Measurements from ENCODE around the gene ABCC11. TPM values are rescaled to one million over a fixed set of nuclear protein-coding genes. Genes with fewer than 3 reads are reported as not detected.

ABCC11 gene
- total RNA-seq, 4 donors from 2014 or later = 0.40 to 0.66 TPM; not detected in 2

DNA sequence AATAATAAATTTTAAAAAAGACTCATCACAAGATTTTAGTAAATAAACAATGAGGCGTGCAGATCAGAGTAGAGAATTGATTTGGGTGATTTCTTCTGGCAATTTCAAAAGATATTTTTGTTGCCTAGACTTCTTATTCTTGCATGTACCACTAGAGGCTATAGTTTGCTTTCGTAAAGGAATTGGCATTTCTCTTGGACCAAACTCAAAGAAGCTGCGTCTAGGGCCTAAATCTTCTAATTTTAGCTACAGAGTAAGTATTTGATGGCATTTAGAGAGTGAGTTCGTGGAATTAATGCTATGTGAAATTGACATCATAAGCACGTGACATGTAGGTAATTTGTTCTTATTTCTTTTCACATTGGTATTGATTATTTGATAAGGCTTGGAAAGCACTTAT lies 24.4 kb upstream of the ABCC11 start:
- peaks cover 0 to 40% (median 0%) of the 10 kb centered on the region in 3 donors for H3K36me3 ChIP-seq
- H3K27ac ChIP-seq = no peak overlapping the region
- H3K27me3 ChIP-seq = no peaks in the 10 kb centered on the region
- H3K4me1 ChIP-seq = no peaks in the 10 kb centered on the region
- no peak for DNase-seq
- no peak for TF ChIP-seq POLR2A (IDR thresholded peaks at IDR 0.05)
- TF ChIP-seq, protein P1, sequence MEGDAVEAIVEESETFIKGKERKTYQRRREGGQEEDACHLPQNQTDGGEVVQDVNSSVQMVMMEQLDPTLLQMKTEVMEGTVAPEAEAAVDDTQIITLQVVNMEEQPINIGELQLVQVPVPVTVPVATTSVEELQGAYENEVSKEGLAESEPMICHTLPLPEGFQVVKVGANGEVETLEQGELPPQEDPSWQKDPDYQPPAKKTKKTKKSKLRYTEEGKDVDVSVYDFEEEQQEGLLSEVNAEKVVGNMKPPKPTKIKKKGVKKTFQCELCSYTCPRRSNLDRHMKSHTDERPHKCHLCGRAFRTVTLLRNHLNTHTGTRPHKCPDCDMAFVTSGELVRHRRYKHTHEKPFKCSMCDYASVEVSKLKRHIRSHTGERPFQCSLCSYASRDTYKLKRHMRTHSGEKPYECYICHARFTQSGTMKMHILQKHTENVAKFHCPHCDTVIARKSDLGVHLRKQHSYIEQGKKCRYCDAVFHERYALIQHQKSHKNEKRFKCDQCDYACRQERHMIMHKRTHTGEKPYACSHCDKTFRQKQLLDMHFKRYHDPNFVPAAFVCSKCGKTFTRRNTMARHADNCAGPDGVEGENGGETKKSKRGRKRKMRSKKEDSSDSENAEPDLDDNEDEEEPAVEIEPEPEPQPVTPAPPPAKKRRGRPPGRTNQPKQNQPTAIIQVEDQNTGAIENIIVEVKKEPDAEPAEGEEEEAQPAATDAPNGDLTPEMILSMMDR (IDR thresholded peaks at IDR 0.05) = no peak
- H3K4me3 ChIP-seq = no peak overlapping the region
- H3K9me3 ChIP-seq = no peaks in the 10 kb centered on the region

DNA sequence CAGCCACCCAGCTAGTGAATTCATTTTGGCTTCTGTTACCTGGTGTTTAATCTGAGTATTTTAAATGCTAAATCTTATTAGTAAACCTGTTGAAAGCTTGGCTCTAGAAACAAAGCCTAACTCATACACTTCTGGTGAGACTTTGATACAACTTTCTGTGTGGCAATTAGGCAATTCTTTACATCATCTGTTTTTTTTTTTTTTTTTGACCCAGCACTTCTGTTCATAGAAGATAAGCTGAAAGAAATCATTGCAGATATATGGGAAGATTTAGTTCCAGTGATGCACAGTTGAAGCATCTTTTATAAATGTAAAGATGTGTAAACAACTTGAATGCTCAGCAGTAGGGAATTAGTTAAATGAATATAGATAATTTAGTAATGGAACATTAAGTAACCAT lies 21.7 kb upstream of the ABCC11 start:
- no peak overlapping the region for H3K27ac ChIP-seq
- H3K9me3 ChIP-seq = no peaks in the 10 kb centered on the region
- no peaks in the 10 kb centered on the region for H3K4me1 ChIP-seq
- no peak for DNase-seq
- H3K4me3 ChIP-seq = no peak overlapping the region
- TF ChIP-seq POLR2A (IDR thresholded peaks at IDR 0.05) = no peak
- TF ChIP-seq, protein P1 (IDR thresholded peaks at IDR 0.05) = no peak
- H3K36me3 ChIP-seq = peaks cover 0 to 56% (median 0%) of the 10 kb centered on the region in 3 donors
- H3K27me3 ChIP-seq = no peaks in the 10 kb centered on the region

DNA sequence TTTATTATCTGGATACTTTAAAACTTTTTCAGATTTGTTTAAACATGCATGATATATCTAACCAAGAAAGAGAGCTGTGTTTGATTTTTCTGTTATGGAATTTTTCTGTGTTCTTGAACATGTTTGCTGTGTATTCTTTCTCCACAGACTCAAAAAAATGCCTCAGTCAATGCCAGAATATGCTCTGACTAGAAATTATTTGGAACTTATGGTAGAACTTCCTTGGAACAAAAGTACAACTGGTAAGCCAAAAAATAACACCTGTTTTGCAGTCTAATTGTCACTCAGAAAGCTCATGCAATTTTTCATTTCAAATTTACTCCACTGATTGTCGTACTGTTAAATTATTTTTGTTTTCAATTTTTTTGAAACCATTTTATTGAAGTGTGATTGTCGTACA lies 15.3 kb upstream of the ABCC11 start:
- Histone ChIP-seq H3K27me3 (no peaks in the 10 kb centered on the region), H3K4me1 (no peaks in the 10 kb centered on the region), H3K4me3 (no peak overlapping the region), H3K27ac (no peak overlapping the region), H3K9me3 (no peaks in the 10 kb centered on the region), H3K36me3 (peaks cover 0 to 74% (median 0%) of the 10 kb centered on the region in 3 donors)
- DNase-seq = no peak
- TF ChIP-seq POLR2A (IDR thresholded peaks at IDR 0.05) = no peak
- TF ChIP-seq, protein P1 (IDR thresholded peaks at IDR 0.05) = no peak

DNA sequence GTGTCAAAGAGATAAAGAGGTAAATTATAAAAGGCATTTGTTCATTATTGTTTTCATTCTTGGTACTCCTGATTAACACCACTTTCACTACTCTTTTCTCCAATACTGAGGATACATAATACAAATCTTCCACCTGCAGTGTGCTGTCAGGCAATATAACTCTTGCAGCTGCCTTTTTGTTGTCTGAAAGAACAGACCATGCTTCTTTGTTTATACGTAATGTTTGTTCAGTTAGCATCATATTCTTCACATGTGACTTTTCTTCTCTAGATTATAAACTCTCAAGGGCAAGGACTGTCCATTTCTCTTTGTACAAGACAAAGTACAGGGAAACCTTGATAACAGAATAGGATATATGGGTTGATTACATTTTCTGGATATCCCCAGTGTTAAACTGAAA lies 14.2 kb upstream of the ABCC11 start:
- H3K27ac ChIP-seq = no peak overlapping the region
- no peaks in the 10 kb centered on the region for H3K9me3 ChIP-seq
- no peak for DNase-seq
- H3K27me3 ChIP-seq = no peaks in the 10 kb centered on the region
- peaks cover 0 to 71% (median 0%) of the 10 kb centered on the region in 3 donors for H3K36me3 ChIP-seq
- TF ChIP-seq, protein P1 (IDR thresholded peaks at IDR 0.05) = no peak
- no peak for TF ChIP-seq POLR2A (IDR thresholded peaks at IDR 0.05)
- no peaks in the 10 kb centered on the region for H3K4me1 ChIP-seq
- H3K4me3 ChIP-seq = no peak overlapping the region

DNA sequence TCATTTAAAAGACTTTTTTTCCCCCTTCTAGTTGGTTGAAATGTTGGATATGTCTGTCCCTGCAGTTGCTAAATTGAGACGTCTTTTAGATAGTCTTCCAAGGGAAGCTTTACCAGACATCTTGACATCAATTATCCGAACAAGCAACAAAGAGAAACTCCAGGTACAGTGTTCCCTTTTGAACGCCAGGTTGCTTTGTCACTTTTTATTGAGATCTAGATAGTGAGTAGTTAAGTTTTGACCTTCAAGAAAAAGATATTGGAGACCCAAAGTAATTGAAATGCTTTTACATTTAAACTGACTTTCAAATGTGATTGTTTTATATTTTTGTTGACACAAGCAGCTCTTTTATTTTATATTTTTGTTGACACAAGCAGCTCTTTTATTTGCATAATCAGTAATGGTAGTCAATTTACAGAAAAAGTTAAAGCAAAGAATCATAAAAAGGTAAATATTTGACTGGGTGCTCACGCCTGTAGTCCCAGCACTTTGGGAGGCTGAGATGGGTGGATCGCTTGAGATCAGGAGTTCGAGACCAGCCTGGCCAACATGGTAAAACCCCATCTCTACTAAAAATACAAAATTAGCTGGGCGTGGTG lies 9.3 kb upstream of the ABCC11 start:
- Histone ChIP-seq H3K36me3 (peaks cover 0 to 61% (median 0%) of the 10 kb centered on the region in 3 donors), H3K4me3 (no peak overlapping the region), H3K9me3 (no peaks in the 10 kb centered on the region), H3K27ac (no peak overlapping the region), H3K4me1 (no peaks in the 10 kb centered on the region), H3K27me3 (no peaks in the 10 kb centered on the region)
- DNase-seq = no peak
- TF ChIP-seq POLR2A (IDR thresholded peaks at IDR 0.05) = no peak
- TF ChIP-seq, protein P1 (IDR thresholded peaks at IDR 0.05) = no peak

Data from Peyer's patch (tissue), 4 donors.